Heart right ventricle (tissue), 16 donors: Measurements from ENCODE around the gene IL11. TPM values are rescaled to one million over a fixed set of nuclear protein-coding genes. Genes with fewer than 3 reads are reported as not detected.

ENCODE experiments used
- ATAC-seq, 8 donors: fragments of 200-7000 bp; cut with Tn5 transposase; one replicate each; pipeline ENCODE4 v1.9.1; 2020; ENCODE audit warnings: mild to moderate bottlenecking in 8 of 8, moderate library complexity in 8 of 8, moderate number of reproducible peaks in 1 of 8
- DNase-seq, 2 donors: peaks; one replicate each; pipeline ENCODE4 v3.0.0-alpha.2; 2020
- H3K27ac ChIP-seq, 10 donors: fragments of 200-600 bp; sonication (generic) in 2 of 10; one replicate each; pipeline versions ENCODE4 v1.5.0 to v1.8.0; 2020 to 2022; ENCODE audit warnings: mild to moderate bottlenecking in 3 of 10
- H3K27me3 ChIP-seq, 7 donors: fragments of 200-600 bp; one replicate each; pipeline ENCODE4 v1.8.0; 2021 to 2022; ENCODE audit warnings: mild to moderate bottlenecking in 2 of 7
- H3K36me3 ChIP-seq, 9 donors: fragments of 200-600 bp; sonication (generic) in 1 of 9; one replicate each; pipeline versions ENCODE4 v1.5.0 to v1.8.0; 2020 to 2022; ENCODE audit warnings: mild to moderate bottlenecking in 2 of 9
- H3K4me1 ChIP-seq, 9 donors: fragments of 200-600 bp; sonication (generic) in 1 of 9; one replicate each; pipeline versions ENCODE4 v1.5.0 to v1.8.0; 2020 to 2022; ENCODE audit warnings: mild to moderate bottlenecking in 4 of 9
- H3K4me3 ChIP-seq, 10 donors: fragments of 200-600 bp; sonication (generic) in 2 of 10; one replicate each; pipeline versions ENCODE4 v1.5.0 to v1.8.0; 2020 to 2022; ENCODE audit warnings: mild to moderate bottlenecking in 7 of 10, moderate library complexity in 2 of 10
- H3K9me3 ChIP-seq, 11 donors: fragments of 200-600 bp in 10 of 11; sonication (generic) in 2 of 11; one replicate each; pipeline versions ENCODE4 v1.5.0 to v1.8.0; 2013 to 2022; ENCODE audit warnings: mild to moderate bottlenecking in 2 of 11, control low read depth in 1 of 11, moderate library complexity in 1 of 11
- WGBS, 2 donors: extraction: QIAGEN DNeasy Blood & Tissue Kit; methylation state at CpG; one replicate each; pipeline ENCODE4 v1.1.7; 2013; ENCODE audit warnings: inconsistent platforms in 1 of 2; 5-methylcytosine and 5-hydroxymethylcytosine counted together
- intact Hi-C, 10 donors: fragments of 100-400 bp; cut with DNase I; formaldehyde crosslinking; loops; one replicate each; pipeline versions ENCODE4 v1.11.1 to v1.14.2; 2022
- polyA plus RNA-seq, 2 donors: library from polyadenylated mRNA; stranded (reverse); fragments of 200-250 nt; gene quantifications; one replicate each; pipeline ENCODE4 v1.2.3, GENCODE V29; 2013
- total RNA-seq, 10 donors: library from RNA; stranded (reverse); fragmentation: NEBNext Ultra II Directional in 3 of 10; extraction: Animal tissue kit (Norgen Biotek cat#: 25700) in 3 of 10; gene quantifications; one replicate each; pipeline versions ENCODE4 v1.2.1 to v1.2.4, GENCODE V29; 2021 to 2023
- TF ChIP-seq, protein P1 (sequence below), 9 donors: fragments of 200-600 bp; sonication (generic) in 2 of 9; IDR thresholded peaks; one replicate each; pipeline versions ENCODE4 v1.5.0 to v1.8.0; 2021 to 2022; ENCODE audit warnings: antibody characterized with exemption in 9 of 9, mild to moderate bottlenecking in 5 of 9, moderate library complexity in 1 of 9
- donor health status: Arrhythmogenic right ventricular cardiomyopathy.
- donor health status: ischemic (EF 13 %, LVEDD 7.1; RV severe dilation, severe dysfunction).
- donor health status: healthy with polysubstance abuse.
- donor health status: DM: no; HTN: yes; CAD: no.
- donor health status: DM: no; HTN: no; CAD: no.
- donor health status: ischemic (EF 25% LVEDD 6.9; RV normal size, moderate dysfunction).
- donor health status: ischemic (EF 25% LVEDD 5.7; RV mildly dilated, moderate dysfunction).
- donor health status: healthy.
- donor health status: DM: yes; HTN: yes; CAD: no.
- donor health status: Ischemic cardiomyopathy.
- donor health status: ischemic (EF 35%, LVEDD 5.7; RV mildly dilated, moderate dysfunction).
- donor health status: nonischemic (EF 11% LVEDD 7.7; RV severe dilation, severe dysfunction).
- donor health status: DM: yes; HTN: yes; CAD: no.
- donor health status: PGD.
- donor health status: ischemic (EF 29% LVEDD 5.4; RV normal size, mild dysfunction).
- donor health status: nonischemic (EF 23%, LVEDD 6.1; RV moderate dilation, normal function).

IL11 gene
- total and polyA plus RNA-seq, 12 donors: 0.30 to 0.37 TPM; not detected in 10

GRCh38 chr19:55314396-55314795 lies 55.9 kb downstream of the IL11 start:
- H3K4me3 ChIP-seq: no peak overlapping the region
- peaks cover 0 to 1% (median 0%) of the 10 kb centered on the region in 7 donors for H3K27me3 ChIP-seq
- 86 to 88% methylated on average over 8 of the region's 8 CpGs for WGBS, 2 donors
- TF ChIP-seq, protein P1, sequence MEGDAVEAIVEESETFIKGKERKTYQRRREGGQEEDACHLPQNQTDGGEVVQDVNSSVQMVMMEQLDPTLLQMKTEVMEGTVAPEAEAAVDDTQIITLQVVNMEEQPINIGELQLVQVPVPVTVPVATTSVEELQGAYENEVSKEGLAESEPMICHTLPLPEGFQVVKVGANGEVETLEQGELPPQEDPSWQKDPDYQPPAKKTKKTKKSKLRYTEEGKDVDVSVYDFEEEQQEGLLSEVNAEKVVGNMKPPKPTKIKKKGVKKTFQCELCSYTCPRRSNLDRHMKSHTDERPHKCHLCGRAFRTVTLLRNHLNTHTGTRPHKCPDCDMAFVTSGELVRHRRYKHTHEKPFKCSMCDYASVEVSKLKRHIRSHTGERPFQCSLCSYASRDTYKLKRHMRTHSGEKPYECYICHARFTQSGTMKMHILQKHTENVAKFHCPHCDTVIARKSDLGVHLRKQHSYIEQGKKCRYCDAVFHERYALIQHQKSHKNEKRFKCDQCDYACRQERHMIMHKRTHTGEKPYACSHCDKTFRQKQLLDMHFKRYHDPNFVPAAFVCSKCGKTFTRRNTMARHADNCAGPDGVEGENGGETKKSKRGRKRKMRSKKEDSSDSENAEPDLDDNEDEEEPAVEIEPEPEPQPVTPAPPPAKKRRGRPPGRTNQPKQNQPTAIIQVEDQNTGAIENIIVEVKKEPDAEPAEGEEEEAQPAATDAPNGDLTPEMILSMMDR (IDR thresholded peaks at IDR 0.05): no peak
- intact Hi-C loops: no loop called here
- DNase-seq (no peak), ATAC-seq (no peak)
- H3K27ac ChIP-seq: no peak overlapping the region
- peaks cover 0 to 24% (median 0%) of the 10 kb centered on the region in 9 donors for H3K36me3 ChIP-seq
- no peaks in the 10 kb centered on the region for H3K4me1 ChIP-seq
- peaks cover 0 to 2% (median 0%) of the 10 kb centered on the region in 11 donors for H3K9me3 ChIP-seq

Other genes starting within 250 kb of the IL11 start
- 100 to 1,000 TPM in 5 of 10 donors, 10 to 100 TPM in 5; 19.7 to 234 (median 97.1) TPM for gene TNNT1, start 221.3 kb downstream of the IL11 start, total RNA-seq
- gene TNNT1, start 221.3 kb downstream of the IL11 start, polyA plus RNA-seq: 100 to 1,000 TPM in 1 of 2 donors, 10 to 100 TPM in 1; 32.3 to 721 TPM
- gene TNNI3, start 212.7 kb downstream of the IL11 start, total RNA-seq: over 10,000 TPM in 4 of 10 donors, 1,000 to 10,000 TPM in 6; 3,000 to 12,900 (median 9,464) TPM
- gene TNNI3, start 212.7 kb downstream of the IL11 start, polyA plus RNA-seq: over 10,000 TPM in 1 of 2 donors, 1,000 to 10,000 TPM in 1; 4,629 to 45,177 TPM
- gene DNAAF3, start 203.8 kb downstream of the IL11 start, total RNA-seq: 1 to 10 TPM in 8 of 10 donors, under 1 TPM in 2; 0.37 to 3.9 (median 2.4) TPM
- gene DNAAF3, start 203.8 kb downstream of the IL11 start, polyA plus RNA-seq: 1 to 10 TPM; 1.2 to 5.9 TPM
- 1 to 10 TPM in 1 of 10 donors, not detected in 9; 1.1 TPM for gene SYT5, start 190.2 kb downstream of the IL11 start, total RNA-seq
- under 1 TPM in 1 of 2 donors, not detected in 1; under 0.01 TPM for gene SYT5, start 190.2 kb downstream of the IL11 start, polyA plus RNA-seq
- 1 to 10 TPM in 7 of 10 donors, under 1 TPM in 3; 0.25 to 7.5 (median 2.4) TPM for gene PTPRH, start 161.0 kb downstream of the IL11 start, total RNA-seq
- gene PTPRH, start 161.0 kb downstream of the IL11 start, polyA plus RNA-seq: 1 to 10 TPM; 1.3 to 6.1 TPM
- 1 to 10 TPM in 9 of 10 donors, under 1 TPM in 1; 0.77 to 2.5 (median 1.9) TPM for gene TMEM86B, start 141.7 kb downstream of the IL11 start, total RNA-seq
- 1 to 10 TPM; 2.7 to 5.9 TPM for gene TMEM86B, start 141.7 kb downstream of the IL11 start, polyA plus RNA-seq
- gene PPP6R1, start 111.4 kb downstream of the IL11 start, total RNA-seq: 10 to 100 TPM; 31.1 to 51.3 (median 39.0) TPM
- gene PPP6R1, start 111.4 kb downstream of the IL11 start, polyA plus RNA-seq: 10 to 100 TPM; 36.8 to 38.0 TPM
- gene HSPBP1, start 90.4 kb downstream of the IL11 start, total RNA-seq: 10 to 100 TPM; 26.7 to 41.6 (median 31.6) TPM
- gene HSPBP1, start 90.4 kb downstream of the IL11 start, polyA plus RNA-seq: 10 to 100 TPM; 54.2 to 83.7 TPM
- gene BRSK1, start 86.5 kb downstream of the IL11 start, total RNA-seq: 10 to 100 TPM in 2 of 10 donors, 1 to 10 TPM in 8; 2.3 to 12.6 (median 4.1) TPM
- 1 to 10 TPM; 1.8 to 2.0 TPM for gene BRSK1, start 86.5 kb downstream of the IL11 start, polyA plus RNA-seq
- gene TMEM150B, start 45.1 kb downstream of the IL11 start, total RNA-seq: 1 to 10 TPM in 3 of 10 donors, under 1 TPM in 4, not detected in 3; 0.41 to 6.5 (median 0.75) TPM
- under 1 TPM in 1 of 2 donors, not detected in 1; 0.38 TPM for gene TMEM150B, start 45.1 kb downstream of the IL11 start, polyA plus RNA-seq
- 1 to 10 TPM; 4.0 to 9.2 (median 6.9) TPM for gene KMT5C, start 30.6 kb downstream of the IL11 start, total RNA-seq
- gene KMT5C, start 30.6 kb downstream of the IL11 start, polyA plus RNA-seq: 10 to 100 TPM in 1 of 2 donors, 1 to 10 TPM in 1; 4.7 to 12.4 TPM
- not detected for gene COX6B2, start 15.7 kb downstream of the IL11 start, total RNA-seq
- gene COX6B2, start 15.7 kb downstream of the IL11 start, polyA plus RNA-seq: not detected
- not detected for gene GARIN5B, start 7.2 kb downstream of the IL11 start, total RNA-seq
- gene GARIN5B, start 7.2 kb downstream of the IL11 start, polyA plus RNA-seq: not detected
- not detected for gene TMEM190, start 6.4 kb upstream of the IL11 start, total RNA-seq
- gene TMEM190, start 6.4 kb upstream of the IL11 start, polyA plus RNA-seq: not detected
- gene TMEM238, start 13.8 kb upstream of the IL11 start, total RNA-seq: 1 to 10 TPM in 2 of 10 donors, under 1 TPM in 6, not detected in 2; 0.25 to 1.3 (median 0.49) TPM
- gene TMEM238, start 13.8 kb upstream of the IL11 start, polyA plus RNA-seq: under 1 TPM in 1 of 2 donors, not detected in 1; 0.06 TPM
- gene RPL28, start 15.5 kb upstream of the IL11 start, total RNA-seq: 1,000 to 10,000 TPM in 1 of 10 donors, 100 to 1,000 TPM in 9; 473 to 1,031 (median 577) TPM
- 1,000 to 10,000 TPM in 1 of 2 donors, 100 to 1,000 TPM in 1; 776 to 1,617 TPM for gene RPL28, start 15.5 kb upstream of the IL11 start, polyA plus RNA-seq
- 10 to 100 TPM; 25.0 to 42.1 (median 30.7) TPM for gene UBE2S, start 37.3 kb upstream of the IL11 start, total RNA-seq
- 10 to 100 TPM in 1 of 2 donors, 1 to 10 TPM in 1; 8.0 to 25.5 TPM for gene UBE2S, start 37.3 kb upstream of the IL11 start, polyA plus RNA-seq
- not detected for gene SHISA7, start 72.8 kb upstream of the IL11 start, total RNA-seq
- under 1 TPM in 1 of 2 donors, not detected in 1; under 0.01 TPM for gene SHISA7, start 72.8 kb upstream of the IL11 start, polyA plus RNA-seq
- gene ISOC2, start 91.2 kb upstream of the IL11 start, total RNA-seq: 10 to 100 TPM; 42.5 to 69.8 (median 48.3) TPM
- 100 to 1,000 TPM in 1 of 2 donors, 10 to 100 TPM in 1; 88.7 to 117 TPM for gene ISOC2, start 91.2 kb upstream of the IL11 start, polyA plus RNA-seq
- not detected for gene C19orf85, start 94.3 kb upstream of the IL11 start, total RNA-seq
- gene C19orf85, start 94.3 kb upstream of the IL11 start, polyA plus RNA-seq: not detected
- 1 to 10 TPM; 2.5 to 7.8 (median 4.3) TPM for gene ZNF628, start 106.2 kb upstream of the IL11 start, total RNA-seq
- gene ZNF628, start 106.2 kb upstream of the IL11 start, polyA plus RNA-seq: 1 to 10 TPM; 4.9 to 7.5 TPM
- gene NAT14, start 114.7 kb upstream of the IL11 start, total RNA-seq: 1 to 10 TPM; 5.8 to 9.9 (median 6.8) TPM
- 10 to 100 TPM in 1 of 2 donors, 1 to 10 TPM in 1; 9.0 to 16.4 TPM for gene NAT14, start 114.7 kb upstream of the IL11 start, polyA plus RNA-seq
- gene SSC5D, start 118.0 kb upstream of the IL11 start, total RNA-seq: 1 to 10 TPM; 2.0 to 6.5 (median 4.0) TPM
- 1 to 10 TPM in 1 of 2 donors, under 1 TPM in 1; 0.72 to 2.8 TPM for gene SSC5D, start 118.0 kb upstream of the IL11 start, polyA plus RNA-seq
- 10 to 100 TPM in 1 of 10 donors, 1 to 10 TPM in 9; 1.1 to 14.1 (median 2.0) TPM for gene SBK2, start 166.7 kb upstream of the IL11 start, total RNA-seq
- gene SBK2, start 166.7 kb upstream of the IL11 start, polyA plus RNA-seq: 1 to 10 TPM in 1 of 2 donors, under 1 TPM in 1; 0.39 to 9.4 TPM
- 10 to 100 TPM in 4 of 10 donors, 1 to 10 TPM in 6; 2.0 to 33.3 (median 7.3) TPM for gene SBK3, start 175.1 kb upstream of the IL11 start, total RNA-seq
- gene SBK3, start 175.1 kb upstream of the IL11 start, polyA plus RNA-seq: 10 to 100 TPM in 1 of 2 donors, 1 to 10 TPM in 1; 3.2 to 11.3 TPM
- 10 to 100 TPM in 4 of 10 donors, 1 to 10 TPM in 6; 7.1 to 16.9 (median 9.6) TPM for gene ZNF579, start 210.4 kb upstream of the IL11 start, total RNA-seq
- 10 to 100 TPM; 13.1 to 23.8 TPM for gene ZNF579, start 210.4 kb upstream of the IL11 start, polyA plus RNA-seq
- gene FIZ1, start 229.1 kb upstream of the IL11 start, total RNA-seq: 10 to 100 TPM; 11.6 to 18.8 (median 13.5) TPM
- 10 to 100 TPM in 1 of 2 donors, 1 to 10 TPM in 1; 9.3 to 16.5 TPM for gene FIZ1, start 229.1 kb upstream of the IL11 start, polyA plus RNA-seq
- gene ZNF524, start 229.8 kb upstream of the IL11 start, total RNA-seq: 10 to 100 TPM in 8 of 10 donors, 1 to 10 TPM in 2; 7.9 to 22.0 (median 12.9) TPM
- gene ZNF524, start 229.8 kb upstream of the IL11 start, polyA plus RNA-seq: 10 to 100 TPM; 34.9 to 39.4 TPM
- 10 to 100 TPM; 11.8 to 20.0 (median 13.5) TPM for gene ZNF865, start 235.2 kb upstream of the IL11 start, total RNA-seq
- gene ZNF865, start 235.2 kb upstream of the IL11 start, polyA plus RNA-seq: 10 to 100 TPM; 13.9 to 26.5 TPM